AG04450 (cell line): ENCODE measurements around the gene ATRIP. TPM values are rescaled to one million over a fixed set of nuclear protein-coding genes. Genes with fewer than 3 reads are reported as not detected.

ENCODE experiments used
- CTCF ChIA-PET: fragments of 300-600, 350-600 bp; formaldehyde crosslinking; extraction: SDS; loops from one replicate; lab custom pipeline; 2022; ENCODE audit warnings: antibody characterized with exemption, inconsistent platforms; lab: Charles Lee
- POLR2A ChIA-PET: fragments of 350-600 bp; formaldehyde crosslinking; extraction: SDS; loops from one replicate; lab custom pipeline; 2021; ENCODE audit warnings: antibody characterized with exemption, inconsistent platforms; lab: Yijun Ruan, JAX
- DNase-seq: peaks from one replicate; pipeline ENCODE4 v3.0.0-alpha.2; 2011; ENCODE audit warnings: low read depth, low spot score
- H3K27ac ChIP-seq: one replicate; pipeline ENCODE4 v1.5.1; 2012; ENCODE audit warnings: low read depth, low read length, control low read depth
- H3K27me3 ChIP-seq: one replicate; pipeline ENCODE4 v1.6.0; 2012; ENCODE audit warnings: low read length; ENCODE audit not compliant: control insufficient read depth, insufficient read depth
- H3K4me3 ChIP-seq: 2 replicates; pipeline ENCODE4 v1.5.1; 2011; ENCODE audit warnings: mild to moderate bottlenecking, low read depth, low read length, control low read depth
- H3K9me3 ChIP-seq: 2 replicates; pipeline ENCODE4 v1.5.1; 2012; ENCODE audit warnings: low read length; ENCODE audit not compliant: control insufficient read depth, insufficient read depth
- CTCF ChIP-seq: IDR thresholded peaks from 2 replicates; pipeline ENCODE4 v1.5.1; 2011; ENCODE audit warnings: low read depth, low read length, control low read depth, inconsistent platforms
- polyA plus RNA-seq: library from polyadenylated mRNA; depleted of rRNA; stranded (reverse); fragments of >200 nt; gene quantifications from 2 replicates; pipeline ENCODE4 v1.2.3, GENCODE V29; 2011

Gene ATRIP
- polyA plus RNA-seq, 1 experiment = 5.8 TPM

GRCh38 chr3:48486952-48487351 is 40.4 kb downstream of the ATRIP start:
- Histone ChIP-seq H3K27ac (no peak overlapping the region), H3K27me3 (no peaks in the 10 kb centered on the region), H3K9me3 (no peaks in the 10 kb centered on the region), H3K4me3 (no peak overlapping the region)
- POLR2A ChIA-PET = no interaction called here
- DNase-seq = no peak
- CTCF ChIA-PET = interaction anchor here (1.1 kb wide), 1 partner anchor 62 kb away, joined by 4 read pairs; no protein-coding TSS in a partner anchor
- TF ChIP-seq CTCF = no peak

- no peak overlapping the region for H3K4me3 ChIP-seq
- CTCF ChIA-PET = no interaction called here
- POLR2A ChIA-PET = no interaction called here
- H3K27ac ChIP-seq = no peak overlapping the region
- H3K9me3 ChIP-seq = no peaks in the 10 kb centered on the region
- H3K27me3 ChIP-seq = no peaks in the 10 kb centered on the region
- no peak for TF ChIP-seq CTCF
- no peak for DNase-seq
Observed at GRCh38 chr3:48492461-48493202, 46.1 kb downstream of the ATRIP start.

GRCh38 chr3:48493203-48493501 is 46.6 kb downstream of the ATRIP start:
- POLR2A ChIA-PET = no interaction called here
- Histone ChIP-seq H3K4me3 (no peak overlapping the region), H3K9me3 (no peaks in the 10 kb centered on the region), H3K27ac (no peak overlapping the region), H3K27me3 (no peaks in the 10 kb centered on the region)
- CTCF ChIA-PET = interaction anchor here (0.7 kb wide), 1 partner anchor 56 kb away, joined by 3 read pairs; no protein-coding TSS in a partner anchor
- no peak for DNase-seq
- no peak for TF ChIP-seq CTCF

- TF ChIP-seq CTCF = no peak
- ChIA-PET CTCF (no interaction called here), POLR2A (no interaction called here)
- Histone ChIP-seq H3K9me3 (no peaks in the 10 kb centered on the region; the same call in 1 of the 2 replicates), H3K27me3 (no peaks in the 10 kb centered on the region), H3K4me3 (no peak overlapping the region), H3K27ac (no peak overlapping the region)
- DNase-seq = no peak
Observed at GRCh38 chr3:48500656-48501055, 54.1 kb downstream of the ATRIP start.

- no peak overlapping the region for H3K27ac ChIP-seq
- DNase-seq = no peak
- H3K4me3 ChIP-seq = no peak overlapping the region
- no peaks in the 10 kb centered on the region; the same call in 1 of the 2 replicates for H3K9me3 ChIP-seq
- ChIA-PET POLR2A (no interaction called here), CTCF (interaction anchor here (0.6 kb wide), 1 partner anchor 239 kb away, joined by 3 read pairs; no protein-coding TSS in a partner anchor)
- no peaks in the 10 kb centered on the region for H3K27me3 ChIP-seq
- no peak for TF ChIP-seq CTCF
Observed at GRCh38 chr3:48501196-48501595, 54.7 kb downstream of the ATRIP start.
